Choroid plexus epithelial cell (primary cell): ENCODE measurements around the gene GPR35.

Source experiments
- DNase-seq: peaks from one replicate; pipeline ENCODE4 v3.0.0-alpha.2; 2010; ENCODE audit warnings: low read depth
- H3K4me3 ChIP-seq: 2 replicates; pipeline ENCODE4 v1.5.1; 2011; ENCODE audit warnings: low read depth, mild to moderate bottlenecking, control low read depth, low read length, moderate library complexity
- TF ChIP-seq, protein P1 (sequence below): conservative IDR thresholded peaks from 2 replicates; pipeline ENCODE4 v1.5.1; 2011; ENCODE audit warnings: low read depth, mild to moderate bottlenecking, control low read depth, inconsistent platforms, low read length, moderate library complexity

Gene GPR35

DNA sequence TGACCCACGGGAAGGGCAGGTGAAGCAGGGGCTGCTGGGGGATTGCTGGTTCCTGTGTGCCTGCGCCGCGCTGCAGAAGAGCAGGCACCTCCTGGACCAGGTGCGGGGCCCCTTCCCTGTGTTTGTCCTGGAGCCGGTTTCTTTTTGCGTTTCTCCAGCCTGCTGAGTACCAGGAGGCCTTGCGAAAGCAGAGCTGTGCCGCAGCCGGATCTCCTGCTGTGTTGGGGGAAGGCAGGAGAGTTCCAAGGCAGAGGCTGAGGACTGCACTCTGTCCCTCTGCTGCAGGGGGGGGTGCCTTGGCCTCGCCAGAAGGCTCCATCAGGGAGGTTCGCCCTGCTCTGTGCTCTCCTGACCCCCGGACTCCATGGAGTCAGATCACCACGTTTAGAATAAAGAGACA is 35.9 kb upstream of the GPR35 start:
- DNase-seq = peak; percentile 72
- TF ChIP-seq, protein P1, sequence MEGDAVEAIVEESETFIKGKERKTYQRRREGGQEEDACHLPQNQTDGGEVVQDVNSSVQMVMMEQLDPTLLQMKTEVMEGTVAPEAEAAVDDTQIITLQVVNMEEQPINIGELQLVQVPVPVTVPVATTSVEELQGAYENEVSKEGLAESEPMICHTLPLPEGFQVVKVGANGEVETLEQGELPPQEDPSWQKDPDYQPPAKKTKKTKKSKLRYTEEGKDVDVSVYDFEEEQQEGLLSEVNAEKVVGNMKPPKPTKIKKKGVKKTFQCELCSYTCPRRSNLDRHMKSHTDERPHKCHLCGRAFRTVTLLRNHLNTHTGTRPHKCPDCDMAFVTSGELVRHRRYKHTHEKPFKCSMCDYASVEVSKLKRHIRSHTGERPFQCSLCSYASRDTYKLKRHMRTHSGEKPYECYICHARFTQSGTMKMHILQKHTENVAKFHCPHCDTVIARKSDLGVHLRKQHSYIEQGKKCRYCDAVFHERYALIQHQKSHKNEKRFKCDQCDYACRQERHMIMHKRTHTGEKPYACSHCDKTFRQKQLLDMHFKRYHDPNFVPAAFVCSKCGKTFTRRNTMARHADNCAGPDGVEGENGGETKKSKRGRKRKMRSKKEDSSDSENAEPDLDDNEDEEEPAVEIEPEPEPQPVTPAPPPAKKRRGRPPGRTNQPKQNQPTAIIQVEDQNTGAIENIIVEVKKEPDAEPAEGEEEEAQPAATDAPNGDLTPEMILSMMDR = no peak
- H3K4me3 ChIP-seq = peak overlapping the region; percentile 28

DNA sequence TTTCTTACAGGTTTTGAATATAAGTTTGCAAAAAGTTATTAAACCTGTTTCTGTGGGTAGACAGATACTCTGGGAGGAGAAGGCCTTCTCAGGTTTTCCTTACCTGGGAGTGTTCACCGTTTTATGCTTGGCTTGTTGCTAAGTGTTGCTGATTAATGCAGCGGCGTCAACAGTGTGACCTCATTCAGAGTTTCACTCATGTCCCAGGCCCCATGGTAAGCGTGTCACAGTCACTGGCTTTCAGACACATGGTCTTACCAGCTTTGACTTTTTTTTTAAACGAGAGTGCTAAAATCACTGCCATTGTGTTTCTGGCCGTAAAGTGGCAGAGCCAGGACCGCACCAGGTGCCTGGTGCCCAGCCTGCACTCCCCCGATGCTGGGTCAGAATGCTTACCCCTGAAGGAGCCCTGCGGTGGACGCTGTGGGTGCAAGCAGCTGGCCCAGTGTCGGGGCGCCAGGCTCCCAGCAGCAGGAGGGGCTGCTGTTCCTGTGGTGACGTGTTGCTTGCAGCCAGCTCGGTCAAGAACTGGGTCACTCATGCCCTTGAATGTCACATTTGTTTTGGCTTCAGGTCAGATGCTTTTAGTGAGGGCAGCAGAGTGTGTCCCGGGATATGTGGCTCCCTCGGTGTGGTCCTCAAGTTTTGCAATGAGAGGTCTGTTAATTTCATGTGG is 35.3 kb upstream of the GPR35 start:
- TF ChIP-seq, protein P1 = no peak
- no peak overlapping the region for H3K4me3 ChIP-seq
- DNase-seq = no peak

DNA sequence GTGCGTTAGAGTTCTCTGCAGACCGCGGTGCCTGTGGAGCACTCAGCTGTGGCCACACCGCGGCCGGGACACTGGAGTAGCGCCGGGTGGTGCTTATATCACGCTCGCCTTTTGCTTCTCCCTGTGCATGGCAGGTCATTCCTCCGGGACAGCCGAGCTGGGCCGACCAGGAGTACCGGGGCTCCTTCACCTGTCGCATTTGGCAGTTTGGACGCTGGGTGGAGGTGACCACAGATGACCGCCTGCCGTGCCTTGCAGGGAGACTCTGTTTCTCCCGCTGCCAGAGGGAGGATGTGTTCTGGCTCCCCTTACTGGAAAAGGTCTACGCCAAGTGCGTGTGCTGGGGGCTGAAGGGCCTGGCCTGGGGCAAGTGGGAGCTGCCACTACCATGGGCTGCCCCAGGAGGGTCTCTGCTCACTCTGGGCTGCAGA is 34.6 kb upstream of the GPR35 start:
- no peak for DNase-seq
- TF ChIP-seq, protein P1 = no peak
- no peak overlapping the region for H3K4me3 ChIP-seq

DNA sequence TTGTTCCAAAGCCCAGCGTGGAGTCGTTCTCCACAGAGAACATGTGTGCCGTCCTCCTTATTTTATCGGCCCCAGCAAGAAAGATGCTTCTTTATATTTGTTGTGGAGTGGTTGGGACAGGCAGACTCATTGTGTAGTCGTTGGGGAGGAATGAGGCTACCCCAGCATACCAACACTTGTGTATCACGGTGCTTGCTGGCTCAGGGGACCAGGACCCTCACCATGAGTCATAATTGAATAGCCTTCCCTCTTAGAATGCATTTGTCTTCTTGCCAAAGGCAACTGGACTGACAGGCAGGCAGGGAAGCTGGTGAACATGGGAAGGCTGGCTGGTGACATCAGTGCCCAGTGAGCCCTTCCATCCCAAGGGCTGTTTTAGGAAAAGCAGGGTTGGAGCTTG is 34.1 kb upstream of the GPR35 start:
- DNase-seq = no peak
- no peak overlapping the region for H3K4me3 ChIP-seq
- TF ChIP-seq, protein P1 = no peak

DNA sequence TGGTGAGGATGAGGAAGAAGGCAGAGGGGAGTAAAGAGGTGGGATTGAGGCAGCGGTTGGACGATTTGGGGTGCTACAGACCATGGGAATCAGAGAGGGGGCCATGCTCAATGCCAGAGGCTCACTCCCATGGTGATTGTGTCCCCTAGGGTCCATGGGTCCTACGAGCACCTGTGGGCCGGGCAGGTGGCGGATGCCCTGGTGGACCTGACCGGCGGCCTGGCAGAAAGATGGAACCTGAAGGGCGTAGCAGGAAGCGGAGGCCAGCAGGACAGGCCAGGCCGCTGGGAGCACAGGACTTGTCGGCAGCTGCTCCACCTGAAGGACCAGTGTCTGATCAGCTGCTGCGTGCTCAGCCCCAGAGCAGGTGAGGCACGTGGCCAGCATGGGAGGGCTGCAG is 33.5 kb upstream of the GPR35 start:
- no peak overlapping the region for H3K4me3 ChIP-seq
- no peak for DNase-seq

DNA sequence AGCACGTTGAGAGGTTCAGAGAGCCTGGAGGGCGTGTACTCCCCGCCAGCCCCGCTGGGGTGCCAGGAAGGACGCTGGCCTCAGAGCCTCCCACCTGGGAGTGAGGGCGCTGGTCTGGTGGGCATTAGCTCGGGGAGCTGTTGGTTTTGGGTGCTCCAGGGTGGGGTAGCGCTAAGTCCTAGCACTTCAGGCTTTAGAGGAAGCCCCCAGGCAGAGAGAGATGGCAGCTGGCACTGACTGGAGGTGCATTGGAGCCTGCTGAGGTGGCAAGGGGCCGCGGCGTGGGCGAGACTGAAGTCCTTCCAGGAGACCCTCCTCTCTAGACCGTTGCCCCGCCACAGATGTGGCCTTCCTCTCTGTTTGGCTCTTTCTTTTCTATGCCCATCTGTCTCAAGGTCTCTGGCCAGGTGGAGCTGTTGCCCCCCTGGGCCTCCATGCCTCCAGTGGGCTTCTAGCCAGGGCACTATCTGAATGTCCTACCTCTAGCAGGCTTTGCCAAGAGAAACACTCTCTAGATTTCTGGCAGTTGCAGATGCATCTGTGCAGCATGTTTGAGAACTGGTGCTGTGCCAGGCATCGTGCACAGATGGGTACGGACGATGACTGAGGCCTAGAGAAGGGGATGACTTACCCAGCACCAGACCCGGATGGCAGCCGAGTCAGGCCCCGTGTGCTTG is 32.1 kb upstream of the GPR35 start:
- no peak overlapping the region for H3K4me3 ChIP-seq
- DNase-seq = no peak
- TF ChIP-seq, protein P1 = no peak

More for the DNA sequence above, 33.5 kb upstream of the GPR35 start:
- TF ChIP-seq, protein P1 = no peak
